Thyroid gland (tissue), 4 donors: Measurements from ENCODE around the gene ZBTB16.

Source experiments
- POLR2A ChIP-seq, 2 donors: fragments of 450-650 bp; IDR thresholded peaks; one replicate each; pipeline ENCODE4 v1.6.1; 2017; ENCODE audit warnings: antibody characterized with exemption in 2 of 2, mild to moderate bottlenecking in 2 of 2, moderate library complexity in 1 of 2
- TF ChIP-seq, protein P1 (sequence below), 6 experiments: fragments of 200-600 bp in 3 of 6; fragments of 450-650 bp in 3 of 6; sonication (generic) in 3 of 6; IDR thresholded peaks; one replicate each; pipeline ENCODE4 v1.5.1; 2016 to 2019; ENCODE audit warnings: antibody characterized with exemption in 6 of 6, mild to moderate bottlenecking in 2 of 6, inconsistent platforms in 1 of 6, moderate library complexity in 1 of 6

DNA sequence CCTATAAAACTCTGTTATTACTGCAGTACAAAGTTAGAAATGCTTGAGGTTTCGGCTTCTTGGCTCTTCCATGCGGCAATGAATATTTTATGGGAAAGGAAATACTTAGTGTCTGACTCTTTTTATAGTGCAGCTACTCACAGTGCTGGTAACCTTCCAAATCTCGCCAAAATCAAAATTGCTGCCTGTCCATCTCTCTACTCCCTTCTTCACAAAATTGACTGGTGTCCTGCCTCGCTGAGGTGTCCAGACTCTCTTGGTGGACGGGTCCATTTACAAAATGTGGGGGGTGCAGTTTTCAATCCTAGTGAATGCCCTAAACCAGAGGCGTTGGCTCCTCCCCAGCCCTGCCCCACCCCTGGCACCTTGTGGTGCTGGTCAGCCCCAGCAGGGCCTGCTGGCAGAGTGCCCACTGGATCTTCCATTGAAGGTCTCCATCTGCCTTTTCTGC, 73.5 kb downstream of the ZBTB16 start:
- TF ChIP-seq, protein P1, sequence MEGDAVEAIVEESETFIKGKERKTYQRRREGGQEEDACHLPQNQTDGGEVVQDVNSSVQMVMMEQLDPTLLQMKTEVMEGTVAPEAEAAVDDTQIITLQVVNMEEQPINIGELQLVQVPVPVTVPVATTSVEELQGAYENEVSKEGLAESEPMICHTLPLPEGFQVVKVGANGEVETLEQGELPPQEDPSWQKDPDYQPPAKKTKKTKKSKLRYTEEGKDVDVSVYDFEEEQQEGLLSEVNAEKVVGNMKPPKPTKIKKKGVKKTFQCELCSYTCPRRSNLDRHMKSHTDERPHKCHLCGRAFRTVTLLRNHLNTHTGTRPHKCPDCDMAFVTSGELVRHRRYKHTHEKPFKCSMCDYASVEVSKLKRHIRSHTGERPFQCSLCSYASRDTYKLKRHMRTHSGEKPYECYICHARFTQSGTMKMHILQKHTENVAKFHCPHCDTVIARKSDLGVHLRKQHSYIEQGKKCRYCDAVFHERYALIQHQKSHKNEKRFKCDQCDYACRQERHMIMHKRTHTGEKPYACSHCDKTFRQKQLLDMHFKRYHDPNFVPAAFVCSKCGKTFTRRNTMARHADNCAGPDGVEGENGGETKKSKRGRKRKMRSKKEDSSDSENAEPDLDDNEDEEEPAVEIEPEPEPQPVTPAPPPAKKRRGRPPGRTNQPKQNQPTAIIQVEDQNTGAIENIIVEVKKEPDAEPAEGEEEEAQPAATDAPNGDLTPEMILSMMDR (IDR thresholded peaks at IDR 0.05) = no peak
- TF ChIP-seq POLR2A (IDR thresholded peaks at IDR 0.05) = no peak
